ENCODE measurements around the gene GNPTAB.

GRCh38 chr12:101857043-101857558 lies 26.3 kb upstream of the GNPTAB start:
- TF ChIP-seq ZNF512 (CRISPR knock-in tag; IDR thresholded peaks at IDR 0.05; ENCODE audit: borderline replicate concordance) (no peak), SP1 (CRISPR knock-in tag; conservative IDR thresholded peaks at IDR 0.05) (no peak), TEAD1 (CRISPR knock-in tag; IDR thresholded peaks at IDR 0.05) (no peak), ZNF423 (CRISPR knock-in tag; IDR thresholded peaks at IDR 0.05) (no peak), CBFB (CRISPR knock-in tag; IDR thresholded peaks at IDR 0.05; ENCODE audit: low read depth) (no peak), ATF2 (CRISPR knock-in tag; IDR thresholded peaks at IDR 0.05; ENCODE audit: borderline replicate concordance, low read depth) (no peak), KAT7 (CRISPR knock-in tag; IDR thresholded peaks at IDR 0.05; ENCODE audit: borderline replicate concordance) (no peak)
- TF ChIP-seq, protein P1, sequence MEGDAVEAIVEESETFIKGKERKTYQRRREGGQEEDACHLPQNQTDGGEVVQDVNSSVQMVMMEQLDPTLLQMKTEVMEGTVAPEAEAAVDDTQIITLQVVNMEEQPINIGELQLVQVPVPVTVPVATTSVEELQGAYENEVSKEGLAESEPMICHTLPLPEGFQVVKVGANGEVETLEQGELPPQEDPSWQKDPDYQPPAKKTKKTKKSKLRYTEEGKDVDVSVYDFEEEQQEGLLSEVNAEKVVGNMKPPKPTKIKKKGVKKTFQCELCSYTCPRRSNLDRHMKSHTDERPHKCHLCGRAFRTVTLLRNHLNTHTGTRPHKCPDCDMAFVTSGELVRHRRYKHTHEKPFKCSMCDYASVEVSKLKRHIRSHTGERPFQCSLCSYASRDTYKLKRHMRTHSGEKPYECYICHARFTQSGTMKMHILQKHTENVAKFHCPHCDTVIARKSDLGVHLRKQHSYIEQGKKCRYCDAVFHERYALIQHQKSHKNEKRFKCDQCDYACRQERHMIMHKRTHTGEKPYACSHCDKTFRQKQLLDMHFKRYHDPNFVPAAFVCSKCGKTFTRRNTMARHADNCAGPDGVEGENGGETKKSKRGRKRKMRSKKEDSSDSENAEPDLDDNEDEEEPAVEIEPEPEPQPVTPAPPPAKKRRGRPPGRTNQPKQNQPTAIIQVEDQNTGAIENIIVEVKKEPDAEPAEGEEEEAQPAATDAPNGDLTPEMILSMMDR (IDR thresholded peaks at IDR 0.05): no peak
- TF ChIP-seq, protein P2, sequence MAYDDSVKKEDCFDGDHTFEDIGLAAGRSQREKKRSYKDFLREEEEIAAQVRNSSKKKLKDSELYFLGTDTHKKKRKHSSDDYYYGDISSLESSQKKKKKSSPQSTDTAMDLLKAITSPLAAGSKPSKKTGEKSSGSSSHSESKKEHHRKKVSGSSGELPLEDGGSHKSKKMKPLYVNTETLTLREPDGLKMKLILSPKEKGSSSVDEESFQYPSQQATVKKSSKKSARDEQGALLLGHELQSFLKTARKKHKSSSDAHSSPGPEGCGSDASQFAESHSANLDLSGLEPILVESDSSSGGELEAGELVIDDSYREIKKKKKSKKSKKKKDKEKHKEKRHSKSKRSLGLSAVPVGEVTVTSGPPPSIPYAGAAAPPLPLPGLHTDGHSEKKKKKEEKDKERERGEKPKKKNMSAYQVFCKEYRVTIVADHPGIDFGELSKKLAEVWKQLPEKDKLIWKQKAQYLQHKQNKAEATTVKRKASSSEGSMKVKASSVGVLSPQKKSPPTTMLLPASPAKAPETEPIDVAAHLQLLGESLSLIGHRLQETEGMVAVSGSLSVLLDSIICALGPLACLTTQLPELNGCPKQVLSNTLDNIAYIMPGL (CRISPR knock-in tag; IDR thresholded peaks at IDR 0.05): no peak
- TF ChIP-seq, protein P3, sequence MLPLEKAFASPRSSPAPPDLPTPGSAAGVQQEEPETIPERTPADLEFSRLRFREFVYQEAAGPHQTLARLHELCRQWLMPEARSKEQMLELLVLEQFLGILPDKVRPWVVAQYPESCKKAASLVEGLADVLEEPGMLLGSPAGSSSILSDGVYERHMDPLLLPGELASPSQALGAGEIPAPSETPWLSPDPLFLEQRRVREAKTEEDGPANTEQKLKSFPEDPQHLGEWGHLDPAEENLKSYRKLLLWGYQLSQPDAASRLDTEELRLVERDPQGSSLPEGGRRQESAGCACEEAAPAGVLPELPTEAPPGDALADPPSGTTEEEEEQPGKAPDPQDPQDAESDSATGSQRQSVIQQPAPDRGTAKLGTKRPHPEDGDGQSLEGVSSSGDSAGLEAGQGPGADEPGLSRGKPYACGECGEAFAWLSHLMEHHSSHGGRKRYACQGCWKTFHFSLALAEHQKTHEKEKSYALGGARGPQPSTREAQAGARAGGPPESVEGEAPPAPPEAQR (CRISPR knock-in tag; IDR thresholded peaks at IDR 0.05): no peak

Data from WTC11 (cell line).